Tibial artery (tissue), 4 donors: Measurements from ENCODE around the gene KCNAB2.

ENCODE experiments used
- DNase-seq, 2 donors: peaks; one replicate each; pipeline ENCODE4 v3.0.0-alpha.2; 2019
- H3K27ac ChIP-seq, 2 donors: fragments of 200-600 bp; sonication (generic) in 1 of 2; 1 replicate in 1 of 2; 2 replicates in 1 of 2; pipeline ENCODE4 v1.5.1; 2018 to 2019; ENCODE audit warnings: mild to moderate bottlenecking in 1 of 2
- H3K27me3 ChIP-seq, 2 donors: fragments of 200-600 bp; sonication (generic) in 1 of 2; one replicate each; pipeline versions ENCODE4 v1.5.1 to v1.6.0; 2016 to 2019
- H3K36me3 ChIP-seq, 3 donors: fragments of 200-600 bp; sonication (generic) in 2 of 3; one replicate each; pipeline ENCODE4 v1.5.1; 2016 to 2019; ENCODE audit warnings: mild to moderate bottlenecking in 2 of 3
- H3K4me1 ChIP-seq, 4 donors: fragments of 200-600 bp; sonication (generic) in 2 of 4; 1 replicate in 3 of 4; 2 replicates in 1 of 4; pipeline ENCODE4 v1.5.1; 2016 to 2019
- H3K4me3 ChIP-seq, 2 donors: fragments of 200-600 bp; sonication (generic) in 1 of 2; 1 replicate in 1 of 2; 2 replicates in 1 of 2; pipeline ENCODE4 v1.5.1; 2018 to 2019; ENCODE audit warnings: mild to moderate bottlenecking in 2 of 2
- H3K9me3 ChIP-seq, 3 donors: fragments of 200-600 bp; sonication (generic) in 1 of 3; one replicate each; pipeline ENCODE4 v1.5.1; 2016 to 2019
- CTCF ChIP-seq, 2 experiments: fragments of 200-600 bp in 1 of 2; fragments of 450-650 bp in 1 of 2; IDR thresholded peaks; one replicate each; pipeline ENCODE4 v1.5.1; 2017 to 2019; ENCODE audit warnings: antibody characterized with exemption in 2 of 2, mild to moderate bottlenecking in 1 of 2, moderate library complexity in 1 of 2
- intact Hi-C: fragments of 100-400 bp; cut with DNase I; formaldehyde crosslinking; loops from one replicate; pipeline ENCODE4 v1.15.0; 2023; ENCODE audit warnings: low total_unique reads

Gene KCNAB2

GRCh38 chr1:6150006-6150938 lies 104.6 kb downstream of the KCNAB2 start:
- no peak for DNase-seq
- TF ChIP-seq CTCF (IDR thresholded peaks at IDR 0.05), result no peak
- H3K36me3 ChIP-seq, result no peaks in the 10 kb centered on the region
- H3K27me3 ChIP-seq, result peaks cover 0 to 46% of the 10 kb centered on the region in 2 donors
- no peak overlapping the region for H3K27ac ChIP-seq
- H3K4me3 ChIP-seq, result no peak overlapping the region
- H3K9me3 ChIP-seq, result no peaks in the 10 kb centered on the region
- H3K4me1 ChIP-seq, result peaks cover 0 to 8% (median 4%) of the 10 kb centered on the region in 4 donors
- intact Hi-C loops, result no loop called here
